OCI-LY7 (cell line): ENCODE data around the gene ABL2. TPM values are rescaled to one million over a fixed set of nuclear protein-coding genes. Genes with fewer than 3 reads are reported as not detected.

ENCODE experiments used
- BruUV-seq: library from RNA; stranded (reverse); fragments of 400-500 nt; replicated peaks from 2 replicates; lab custom pipeline; 2021; lab: Mats Ljungman, UMichigan
- CTCF ChIA-PET: fragments of 300-600 bp; sonication (Branson Sonifier 250); formaldehyde crosslinking; loops from one replicate; lab custom pipeline; 2022; ENCODE audit warnings: antibody characterized with exemption; ENCODE audit not compliant: unreplicated experiment; lab: Charles Lee
- POLR2A ChIA-PET: fragments of 300-600 bp; sonication (Branson Sonifier 250); formaldehyde crosslinking; loops from one replicate; lab custom pipeline; 2022; ENCODE audit warnings: antibody characterized with exemption; lab: Charles Lee
- DNase-seq: peaks from one replicate; pipeline ENCODE4 v3.0.0-alpha.2; 2015; ENCODE audit warnings: low spot score
- H2AFZ ChIP-seq: fragments of 200-600 bp; sonication (generic), shearing (Covaris generic); 2 replicates; pipeline ENCODE4 v1.6.1; 2014; ENCODE audit warnings: mild to moderate bottlenecking, antibody characterized with exemption, low read length, moderate library complexity
- H3K27ac ChIP-seq: fragments of 200-600 bp; sonication (generic); 2 replicates; pipeline ENCODE4 v1.5.1; 2014; ENCODE audit warnings: mixed run types, low read depth, mild to moderate bottlenecking, moderate library complexity, low read length, inconsistent platforms; ENCODE audit not compliant: poor library complexity, severe bottlenecking
- H3K36me3 ChIP-seq: fragments of 200-600 bp; sonication (generic); 2 replicates; pipeline ENCODE4 v1.6.1; 2014; ENCODE audit warnings: mild to moderate bottlenecking, antibody characterized with exemption, low read length, moderate library complexity, mixed read lengths; ENCODE audit not compliant: insufficient read depth
- H3K4me1 ChIP-seq: fragments of 200-600 bp; sonication (generic); 2 replicates; pipeline ENCODE4 v1.5.1; 2014; ENCODE audit warnings: mild to moderate bottlenecking, low read length; ENCODE audit not compliant: insufficient read depth, poor library complexity, severe bottlenecking
- H3K4me2 ChIP-seq: fragments of 200-600 bp; sonication (generic); 2 replicates; pipeline ENCODE4 v1.6.1; 2014; ENCODE audit warnings: mild to moderate bottlenecking, low read length
- H3K4me3 ChIP-seq: fragments of 200-600 bp; sonication (generic); 2 replicates; pipeline ENCODE4 v1.5.1; 2014; ENCODE audit warnings: mild to moderate bottlenecking, low read depth, low read length; ENCODE audit not compliant: poor library complexity, severe bottlenecking
- H3K79me2 ChIP-seq: fragments of 200-600 bp; sonication (generic); 2 replicates; pipeline ENCODE4 v1.6.1; 2016; ENCODE audit warnings: low read depth, mild to moderate bottlenecking, low read length, moderate library complexity, mixed read lengths; ENCODE audit not compliant: insufficient read depth
- H3K9me2 ChIP-seq: fragments of 200-600 bp; sonication (generic); 2 replicates; pipeline ENCODE4 v1.6.1; 2016; ENCODE audit warnings: mild to moderate bottlenecking, low read length, mixed read lengths; ENCODE audit not compliant: insufficient read depth
- H3K9me3 ChIP-seq: fragments of 200-600 bp; sonication (generic); 2 replicates; pipeline ENCODE4 v1.6.1; 2014; ENCODE audit warnings: mild to moderate bottlenecking, mixed run types, low read length, mixed read lengths
- H4K20me1 ChIP-seq: fragments of 200-600 bp; sonication (generic); 2 replicates; pipeline ENCODE4 v1.6.1; 2014; ENCODE audit warnings: mild to moderate bottlenecking, antibody characterized with exemption, low read length, moderate library complexity, mixed read lengths; ENCODE audit not compliant: insufficient read depth
- CTCF ChIP-seq: fragments of 200-600 bp; sonication (generic); conservative IDR thresholded peaks from 2 replicates; pipeline ENCODE4 v1.5.1; 2014; ENCODE audit warnings: mild to moderate bottlenecking, antibody characterized with exemption, low read length, moderate library complexity, mixed read lengths
- EZH2phosphoT487 ChIP-seq: fragments of 200-600 bp; sonication (generic); IDR thresholded peaks from 2 replicates; pipeline ENCODE4 v1.6.1; 2018; ENCODE audit warnings: low read depth, borderline replicate concordance, mild to moderate bottlenecking, mixed run types, antibody characterized with exemption, low read length, moderate library complexity, mixed read lengths
- intact Hi-C: fragments of 100-400 bp; cut with micrococcal nuclease; formaldehyde crosslinking; loops from one replicate; pipeline ENCODE4 v1.10.0; 2022; ENCODE audit not compliant: unreplicated experiment
- total RNA-seq, 2 experiments: library from RNA; depleted of rRNA in 1 of 2; stranded (reverse); fragments of >200 nt in 1 of 2; shearing (Covaris generic) in 1 of 2; gene quantifications; 2 replicates each; pipeline ENCODE4 v1.2.3, GENCODE V29; 2014 to 2022

The ABL2 gene
- total RNA-seq, 2 experiments from 2014 or later, result 7.3 to 14.9 TPM

- Histone ChIP-seq H3K4me3 (no peak overlapping the region), H3K27ac (no peak overlapping the region), H3K79me2 (no peaks in the 10 kb centered on the region), H3K4me2 (no peak overlapping the region), H3K36me3 (peaks cover 42% of the 10 kb centered on the region), H3K9me3 (no peaks in the 10 kb centered on the region), H4K20me1 (no peaks in the 10 kb centered on the region), H3K9me2 (no peaks in the 10 kb centered on the region), H2AFZ (no peak overlapping the region), H3K4me1 (no peaks in the 10 kb centered on the region)
- no peak for DNase-seq
- BruUV-seq, result no TSS peak
- ChIA-PET POLR2A (interaction anchor here (0.5 to 1.0 kb wide), 6 partner anchors 10 to 260 kb away, joined by 3 to 5 read pairs (median 3); no protein-coding TSS in a partner anchor), CTCF (interaction anchor here (0.6 kb wide), 1 partner anchor 173 kb away, joined by 3 read pairs; the partner anchor contains the start of gene SOAT1)
- no peak for TF ChIP-seq EZH2phosphoT487
- TF ChIP-seq CTCF, result no peak
- intact Hi-C loops, result loop anchor here (1.0 to 10.0 kb wide), 3 partner anchors 172 to 384 kb away; no protein-coding TSS in a partner anchor
Measured at GRCh38 chr1:179120736-179121135, 108.7 kb downstream of the ABL2 start.

- CTCF ChIA-PET, result no interaction called here
- BruUV-seq, result no TSS peak
Measured at GRCh38 chr1:179119513-179119912, 110.0 kb downstream of the ABL2 start.

More at GRCh38 chr1:179119513-179119912, 110.0 kb downstream of the ABL2 start:
- no peak for TF ChIP-seq CTCF
- no peak for TF ChIP-seq EZH2phosphoT487
- H3K27ac ChIP-seq, result no peak overlapping the region
- H3K4me3 ChIP-seq, result no peak overlapping the region
- no peaks in the 10 kb centered on the region for H3K79me2 ChIP-seq
- H3K9me2 ChIP-seq, result no peaks in the 10 kb centered on the region
- H4K20me1 ChIP-seq, result no peaks in the 10 kb centered on the region
- no peak overlapping the region for H2AFZ ChIP-seq
- peaks cover 39% of the 10 kb centered on the region for H3K36me3 ChIP-seq
- intact Hi-C loops, result no loop called here
- H3K9me3 ChIP-seq, result no peaks in the 10 kb centered on the region
- H3K4me2 ChIP-seq, result no peak overlapping the region
- H3K4me1 ChIP-seq, result no peaks in the 10 kb centered on the region
- POLR2A ChIA-PET, result interaction anchor here (0.7 to 0.9 kb wide), 2 partner anchors 63 to 239 kb away, joined by 3 to 8 read pairs; no protein-coding TSS in a partner anchor
- DNase-seq, result no peak
